ENCODE results near the gene SEPTIN10. TPM values are rescaled to one million over a fixed set of nuclear protein-coding genes. Genes with fewer than 3 reads are reported as not detected.
A peak's percentile ranks its signal among the peaks of the same experiment; 100 is the strongest.

SEPTIN10 gene
- total and polyA plus RNA-seq, 2 of the 8 experiments (the other 6 are each of a cell fraction or from before 2014, with no cell fraction given) = 23.7 to 101 TPM

GRCh38 chr2:109537565-109538222 lies 76.1 kb downstream of the SEPTIN10 start:
- no peak overlapping the region for H3K56ac ChIP-seq (replicated peaks; ENCODE audit: insufficient read length, low read depth, low read length)
- no peak overlapping the region for H4K5ac ChIP-seq (ENCODE audit: insufficient read length, low read depth, low read length)
- H3K4me2 ChIP-seq (ENCODE audit: insufficient read depth in 1 of 2, low read depth in 2 of 2, low read length in 2 of 2) = no peak overlapping the region
- no peak overlapping the region for H3K14ac ChIP-seq (ENCODE audit: insufficient read length)
- ChIA-PET CTCF (ENCODE audit: partially characterized antibody) (interaction anchor here (0.6 to 1.1 kb wide), 2 partner anchors 11 to 1218 kb away, joined by 3 read pairs; no protein-coding TSS in a partner anchor), POLR2A (ENCODE audit: partially characterized antibody) (no interaction called here)
- H4K91ac ChIP-seq (replicated peaks; ENCODE audit: insufficient read length, low read length) = no peak overlapping the region
- no peak for DNase-seq (ENCODE audit: low read depth in 1 of 2, low spot score in 2 of 2)
- WGBS, 2 experiments (ENCODE audit: extremely low coverage in 1 of 2, insufficient coverage in 1 of 2, insufficient read length in 1 of 2, insufficient replicate concordance in 2 of 2, low coverage in 1 of 2, low lambda C conversion rate in 2 of 2, missing lambda C conversion rate in 1 of 2) = 88% methylated on average over 10 of the region's 10 CpGs; no CpG with 5 or more reads in 1 of the 2 experiments
- H3K36me3 ChIP-seq (ENCODE audit: control insufficient read depth in 2 of 4, insufficient read depth in 4 of 4, low read length in 3 of 4) = no peaks in the 10 kb centered on the region
- H3K18ac ChIP-seq (ENCODE audit: extremely low read depth, low read length) = no peak overlapping the region
- no peak overlapping the region for H4K8ac ChIP-seq (ENCODE audit: extremely low read depth, insufficient read depth, low read length)
- H2BK120ac ChIP-seq (replicated peaks; ENCODE audit: low read depth, low read length) = no peak overlapping the region
- H2BK20ac ChIP-seq (ENCODE audit: low read length) = no peak overlapping the region
- 0 out of 2 replicates have a peak overlapping the region, but pooled peaks have one; percentile 9 for H2BK5ac ChIP-seq (ENCODE audit: low read depth, low read length)
- no peak overlapping the region for H3K27ac ChIP-seq (ENCODE audit: low read depth, low read length)
- H3K23ac ChIP-seq (ENCODE audit: insufficient read length) = no peak overlapping the region
- H3K27me3 ChIP-seq (replicated peaks in 1 of 4; ENCODE audit: control insufficient read depth in 3 of 4, extremely low read depth in 1 of 4, insufficient read depth in 3 of 4, low read length in 3 of 4) = no peaks in the 10 kb centered on the region
- no peak overlapping the region for H2BK15ac ChIP-seq (ENCODE audit: low read length)
- no peak overlapping the region for H2AFZ ChIP-seq (ENCODE audit: low read length)
- no peak overlapping the region for H2BK12ac ChIP-seq (ENCODE audit: low read depth, low read length)
- H4K20me1 ChIP-seq (replicated peaks in 1 of 2; ENCODE audit: control insufficient read depth in 1 of 2, insufficient read depth in 2 of 2, low read length in 2 of 2) = no peaks in the 10 kb centered on the region
- FAIRE-seq = no peak
- H3K79me1 ChIP-seq (ENCODE audit: low read depth, low read length) = no peaks in the 10 kb centered on the region
- no peaks in the 10 kb centered on the region for H3K79me2 ChIP-seq (ENCODE audit: control insufficient read depth in 1 of 2, insufficient read depth in 2 of 2, low read length in 2 of 2)
- H3K9me3 ChIP-seq (ENCODE audit: insufficient read depth in 2 of 2, low read depth in 1 of 2, low read length in 1 of 2) = peaks cover 0 to 9% of the 10 kb centered on the region in 2 experiments; a peak in 2 of 4 replicates
- no peaks in the 10 kb centered on the region for H3K23me2 ChIP-seq (ENCODE audit: low read depth, low read length)
- H2AK5ac ChIP-seq (ENCODE audit: low read depth, low read length) = no peak overlapping the region
- H3K4me1 ChIP-seq (replicated peaks in 1 of 4; ENCODE audit: control insufficient read depth in 3 of 4, insufficient read depth in 4 of 4, low read length in 3 of 4) = no peaks in the 10 kb centered on the region; a peak in 1 of 7 replicates
- H3K4ac ChIP-seq (replicated peaks; ENCODE audit: insufficient read length, low read depth, low read length) = no peak overlapping the region
- no peak overlapping the region for H3K9ac ChIP-seq (replicated peaks in 1 of 4; ENCODE audit: extremely low read depth in 1 of 4, low read depth in 3 of 4, low read length in 3 of 4)
- H3K4me3 ChIP-seq (ENCODE audit: extremely low read depth in 1 of 4, insufficient read depth in 2 of 4, low read depth in 3 of 4, low read length in 4 of 4) = no peak overlapping the region
- TF ChIP-seq JUND (IDR thresholded peaks at IDR 0.05; ENCODE audit: low read length) = no peak
- TF ChIP-seq, protein P1, sequence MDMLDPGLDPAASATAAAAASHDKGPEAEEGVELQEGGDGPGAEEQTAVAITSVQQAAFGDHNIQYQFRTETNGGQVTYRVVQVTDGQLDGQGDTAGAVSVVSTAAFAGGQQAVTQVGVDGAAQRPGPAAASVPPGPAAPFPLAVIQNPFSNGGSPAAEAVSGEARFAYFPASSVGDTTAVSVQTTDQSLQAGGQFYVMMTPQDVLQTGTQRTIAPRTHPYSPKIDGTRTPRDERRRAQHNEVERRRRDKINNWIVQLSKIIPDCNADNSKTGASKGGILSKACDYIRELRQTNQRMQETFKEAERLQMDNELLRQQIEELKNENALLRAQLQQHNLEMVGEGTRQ (IDR thresholded peaks at IDR 0.05; ENCODE audit: low read length) = no peak
- TF ChIP-seq POLR2AphosphoS5 (IDR thresholded peaks at IDR 0.05; ENCODE audit: low read depth, low read length) = no peak
- TF ChIP-seq CBX5 (IDR thresholded peaks at IDR 0.05; ENCODE audit: low read depth, low read length) = no peak
- no peak for TF ChIP-seq BCL11A (IDR thresholded peaks at IDR 0.05; ENCODE audit: low read depth in 2 of 2, low read length in 2 of 2)
- no peak for TF ChIP-seq BRCA1 (IDR thresholded peaks at IDR 0.05; ENCODE audit: low read depth, low read length)
- no peak for TF ChIP-seq ZNF274 (IDR thresholded peaks at IDR 0.05; ENCODE audit: borderline replicate concordance, extremely low read depth, low read length)
- no peak for TF ChIP-seq RBBP5 (IDR thresholded peaks at IDR 0.05; ENCODE audit: borderline replicate concordance, low read depth, low read length)
- no peak for TF ChIP-seq YY1 (IDR thresholded peaks at IDR 0.05; ENCODE audit: low read depth, low read length)
- no peak for TF ChIP-seq SAP30 (IDR thresholded peaks at IDR 0.05; ENCODE audit: insufficient read depth, insufficient replicate concordance, low read length)
- no peak for TF ChIP-seq PHF8 (conservative IDR thresholded peaks at IDR 0.05; ENCODE audit: low read depth, low read length)
- TF ChIP-seq ASH2L (IDR thresholded peaks at IDR 0.05; ENCODE audit: low read length) = no peak

All from H1 (cell line).